Natural killer cell (primary cell): ENCODE data around the gene NDUFB5. TPM values are rescaled to one million over a fixed set of nuclear protein-coding genes. Genes with fewer than 3 reads are reported as not detected.
"Not testable (repeated sequence)": the region's sequence is repeated elsewhere in the genome, so short reads cannot be mapped to it uniquely, and the experiment has no call there.

Experiments used
- ATAC-seq, 3 donors: fragments of 150-1000 bp in 2 of 3; fragments of 200-7000 bp in 1 of 3; cut with Tn5 transposase; 1 replicate in 1 of 3; 2 replicates in 2 of 3; pipeline ENCODE4 v1.10.0; 2021; ENCODE audit warnings: mild to moderate bottlenecking in 2 of 3, moderate library complexity in 2 of 3
- DNase-seq, 2 donors: peaks; one replicate each; pipeline versions ENCODE4 v3.0.0 to v3.0.0-alpha.2; 2013 to 2021; ENCODE audit warnings: mixed read lengths in 1 of 2
- H3K27ac ChIP-seq: one replicate; pipeline ENCODE4 v1.5.1; 2013; ENCODE audit warnings: mild to moderate bottlenecking, low read length
- H3K27me3 ChIP-seq: one replicate; pipeline ENCODE4 v1.6.1; 2013; ENCODE audit warnings: low read length; ENCODE audit not compliant: control insufficient read depth, insufficient read depth
- H3K36me3 ChIP-seq: one replicate; pipeline ENCODE4 v1.6.1; 2013; ENCODE audit warnings: low read length; ENCODE audit not compliant: control insufficient read depth, insufficient read depth
- H3K4me1 ChIP-seq: one replicate; pipeline ENCODE4 v1.6.1; 2013; ENCODE audit warnings: low read length; ENCODE audit not compliant: control insufficient read depth, insufficient read depth
- H3K4me3 ChIP-seq: one replicate; pipeline ENCODE4 v1.5.1; 2013; ENCODE audit warnings: low read length
- H3K9me3 ChIP-seq: one replicate; pipeline ENCODE4 v1.6.1; 2013; ENCODE audit warnings: low read length; ENCODE audit not compliant: control insufficient read depth, insufficient read depth
- H3K27ac Mint-ChIP-seq, 2 donors: one replicate each; pipeline ENCODE4 v1.8.0; 2022; ENCODE audit warnings: mild to moderate bottlenecking in 2 of 2, mixed read lengths in 2 of 2, moderate library complexity in 1 of 2
- H3K27me3 Mint-ChIP-seq, 2 donors: one replicate each; pipeline ENCODE4 v1.8.0; 2022; ENCODE audit warnings: low read depth in 2 of 2, mixed read lengths in 2 of 2
- H3K36me3 Mint-ChIP-seq: one replicate; pipeline ENCODE4 v1.8.0; 2022; ENCODE audit warnings: mixed read lengths
- H3K4me1 Mint-ChIP-seq, 2 donors: one replicate each; pipeline ENCODE4 v1.8.0; 2022; ENCODE audit warnings: mixed read lengths in 2 of 2
- H3K4me3 Mint-ChIP-seq: one replicate; pipeline ENCODE4 v1.8.0; 2022; ENCODE audit warnings: mild to moderate bottlenecking, moderate library complexity, mixed read lengths
- H3K9me3 Mint-ChIP-seq, 2 donors: one replicate each; pipeline ENCODE4 v1.8.0; 2022; ENCODE audit warnings: mixed read lengths in 2 of 2
- WGBS: methylation state at CpG from one replicate; pipeline ENCODE4 v1.1.7; 2013; ENCODE audit warnings: missing lambda C conversion rate; ENCODE audit not compliant: insufficient coverage; 5-methylcytosine and 5-hydroxymethylcytosine counted together
- intact Hi-C: fragments of 100-400 bp; cut with micrococcal nuclease; formaldehyde crosslinking; loops from one replicate; pipeline ENCODE4 v1.14.2; 2022
- total RNA-seq, 4 donors: library from RNA; stranded (reverse); fragments of 120-200 nt in 1 of 4; gene quantifications; one replicate each; pipeline versions ENCODE4 v1.2.3 to v1.2.4, GENCODE V29; 2013 to 2022
- TF ChIP-seq, protein P1 (sequence below): fragments of 200-600 bp; IDR thresholded peaks from one replicate; pipeline ENCODE4 v1.8.0; 2022; ENCODE audit warnings: antibody characterized with exemption

NDUFB5 gene
- total RNA-seq, 3 donors from 2014 or later (not counting 1 experiment from before 2014, with no cell fraction given): 19.0 to 25.4 (median 23.9) TPM

DNA sequence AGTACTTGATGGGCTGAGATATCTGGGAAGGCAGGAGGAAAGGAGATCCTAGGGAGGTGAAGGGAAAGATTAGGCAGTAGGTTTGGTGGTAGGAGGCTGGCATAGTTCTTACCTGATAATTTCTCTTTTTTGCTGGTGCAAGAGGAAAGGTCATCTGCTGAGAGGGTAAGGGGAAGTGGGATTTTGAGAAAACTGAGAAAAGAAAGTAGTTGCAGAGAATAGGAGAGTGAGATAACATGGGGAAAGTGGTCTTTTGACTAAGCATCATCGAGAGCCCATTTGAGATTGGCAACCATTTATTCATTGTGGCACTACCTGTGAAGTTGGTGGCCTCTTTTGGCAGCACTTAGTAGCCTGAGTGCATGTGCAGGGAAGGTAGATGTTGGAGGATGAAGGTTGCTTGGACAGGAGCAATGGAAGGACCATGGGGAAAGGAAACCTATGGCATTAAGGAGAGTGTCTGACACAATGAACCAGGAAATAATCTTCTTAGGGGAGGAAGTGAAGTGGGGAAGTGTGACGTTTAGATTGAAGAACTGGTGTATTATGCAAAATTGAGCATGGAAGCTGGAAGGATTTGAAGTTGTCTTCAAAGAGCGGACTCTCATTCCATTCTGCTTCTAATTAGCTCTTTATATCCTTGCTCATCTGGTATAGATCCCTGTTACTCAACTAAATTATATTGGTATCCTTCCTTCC lies 26.3 kb downstream of the NDUFB5 start:
- no peak overlapping the region for H3K27ac Mint-ChIP-seq
- ATAC-seq (no peak), DNase-seq (no peak)
- no peak overlapping the region for H3K4me3 Mint-ChIP-seq
- H3K27ac ChIP-seq: no peak overlapping the region
- no peaks in the 10 kb centered on the region for H3K9me3 ChIP-seq
- H3K27me3 Mint-ChIP-seq: no peaks in the 10 kb centered on the region
- TF ChIP-seq, protein P1, sequence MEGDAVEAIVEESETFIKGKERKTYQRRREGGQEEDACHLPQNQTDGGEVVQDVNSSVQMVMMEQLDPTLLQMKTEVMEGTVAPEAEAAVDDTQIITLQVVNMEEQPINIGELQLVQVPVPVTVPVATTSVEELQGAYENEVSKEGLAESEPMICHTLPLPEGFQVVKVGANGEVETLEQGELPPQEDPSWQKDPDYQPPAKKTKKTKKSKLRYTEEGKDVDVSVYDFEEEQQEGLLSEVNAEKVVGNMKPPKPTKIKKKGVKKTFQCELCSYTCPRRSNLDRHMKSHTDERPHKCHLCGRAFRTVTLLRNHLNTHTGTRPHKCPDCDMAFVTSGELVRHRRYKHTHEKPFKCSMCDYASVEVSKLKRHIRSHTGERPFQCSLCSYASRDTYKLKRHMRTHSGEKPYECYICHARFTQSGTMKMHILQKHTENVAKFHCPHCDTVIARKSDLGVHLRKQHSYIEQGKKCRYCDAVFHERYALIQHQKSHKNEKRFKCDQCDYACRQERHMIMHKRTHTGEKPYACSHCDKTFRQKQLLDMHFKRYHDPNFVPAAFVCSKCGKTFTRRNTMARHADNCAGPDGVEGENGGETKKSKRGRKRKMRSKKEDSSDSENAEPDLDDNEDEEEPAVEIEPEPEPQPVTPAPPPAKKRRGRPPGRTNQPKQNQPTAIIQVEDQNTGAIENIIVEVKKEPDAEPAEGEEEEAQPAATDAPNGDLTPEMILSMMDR: no peak
- WGBS: 73% methylated on average over 3 of the region's 3 CpGs
- H3K36me3 ChIP-seq: no peaks in the 10 kb centered on the region
- H3K4me1 Mint-ChIP-seq: no peaks in the 10 kb centered on the region
- no peaks in the 10 kb centered on the region for H3K4me1 ChIP-seq
- intact Hi-C loops: no loop called here
- H3K9me3 Mint-ChIP-seq: no peaks in the 10 kb centered on the region
- no peaks in the 10 kb centered on the region for H3K36me3 Mint-ChIP-seq
- H3K4me3 ChIP-seq: no peak overlapping the region
- no peaks in the 10 kb centered on the region for H3K27me3 ChIP-seq

DNA sequence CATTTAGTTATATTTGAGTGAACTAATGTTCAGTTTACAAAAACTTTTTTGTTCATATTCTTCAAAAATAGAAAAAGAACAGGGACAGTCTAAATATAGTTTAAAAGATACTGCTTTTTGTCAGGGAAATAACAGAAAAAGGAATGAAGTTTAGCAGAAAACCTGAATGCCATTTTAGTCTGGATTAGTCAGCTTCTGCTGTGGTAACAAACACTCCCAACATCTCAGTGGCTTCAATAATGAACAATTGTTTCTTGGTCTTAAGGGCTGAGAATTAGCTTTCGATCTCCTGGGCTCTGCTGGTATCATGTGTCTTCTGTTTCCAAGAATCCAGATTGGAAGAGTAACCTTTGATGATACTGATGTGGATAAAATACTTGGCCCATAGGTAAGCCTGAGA lies 35.9 kb downstream of the NDUFB5 start:
- no peak for ATAC-seq
- Mint-ChIP-seq H3K27ac (no peak overlapping the region), H3K9me3 (no peaks in the 10 kb centered on the region), H3K36me3 (no peaks in the 10 kb centered on the region), H3K27me3 (no peaks in the 10 kb centered on the region), H3K4me1 (no peaks in the 10 kb centered on the region), H3K4me3 (no peak overlapping the region)
- Histone ChIP-seq H3K27me3 (no peaks in the 10 kb centered on the region), H3K4me1 (no peaks in the 10 kb centered on the region), H3K36me3 (no peaks in the 10 kb centered on the region), H3K9me3 (no peaks in the 10 kb centered on the region), H3K4me3 (no peak overlapping the region), H3K27ac (no peak overlapping the region)
- intact Hi-C loops: no loop called here
- DNase-seq: no peak
- TF ChIP-seq, protein P1: no peak
- WGBS: 86% methylated on average over 1 of the region's 1 CpG

DNA sequence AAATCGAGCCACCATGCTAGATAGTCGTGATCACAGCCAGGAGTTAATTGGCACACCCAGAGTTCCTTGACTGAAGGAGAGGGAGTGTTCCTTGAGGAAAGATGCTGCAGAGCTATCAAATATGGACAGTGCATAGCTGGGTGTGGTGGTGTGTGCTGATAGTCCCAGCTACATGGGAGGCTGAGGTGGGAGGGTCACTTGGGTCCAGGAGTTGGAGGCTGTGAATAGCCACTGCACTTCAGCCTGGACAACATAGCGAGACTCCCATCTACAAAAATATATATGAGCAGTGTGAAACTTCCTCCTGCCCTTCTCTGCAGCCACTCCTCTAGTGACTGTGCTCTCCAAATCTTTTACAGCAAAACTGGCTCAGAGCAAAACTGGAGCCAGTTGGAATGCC lies 38.3 kb downstream of the NDUFB5 start:
- H3K4me1 Mint-ChIP-seq: no peaks in the 10 kb centered on the region
- no peaks in the 10 kb centered on the region for H3K27me3 ChIP-seq
- no peak overlapping the region for H3K4me3 ChIP-seq
- no peaks in the 10 kb centered on the region for H3K9me3 Mint-ChIP-seq
- H3K4me3 Mint-ChIP-seq: no peak overlapping the region
- no peaks in the 10 kb centered on the region for H3K36me3 Mint-ChIP-seq
- H3K27me3 Mint-ChIP-seq: no peaks in the 10 kb centered on the region
- TF ChIP-seq, protein P1: no peak
- H3K36me3 ChIP-seq: no peaks in the 10 kb centered on the region
- no peak overlapping the region for H3K27ac Mint-ChIP-seq
- intact Hi-C loops: no loop called here
- H3K27ac ChIP-seq: no peak overlapping the region
- no peaks in the 10 kb centered on the region for H3K4me1 ChIP-seq
- no peaks in the 10 kb centered on the region for H3K9me3 ChIP-seq
- no peak for ATAC-seq
- WGBS: 97% methylated on average over 3 of the region's 3 CpGs
- DNase-seq: no peak

DNA sequence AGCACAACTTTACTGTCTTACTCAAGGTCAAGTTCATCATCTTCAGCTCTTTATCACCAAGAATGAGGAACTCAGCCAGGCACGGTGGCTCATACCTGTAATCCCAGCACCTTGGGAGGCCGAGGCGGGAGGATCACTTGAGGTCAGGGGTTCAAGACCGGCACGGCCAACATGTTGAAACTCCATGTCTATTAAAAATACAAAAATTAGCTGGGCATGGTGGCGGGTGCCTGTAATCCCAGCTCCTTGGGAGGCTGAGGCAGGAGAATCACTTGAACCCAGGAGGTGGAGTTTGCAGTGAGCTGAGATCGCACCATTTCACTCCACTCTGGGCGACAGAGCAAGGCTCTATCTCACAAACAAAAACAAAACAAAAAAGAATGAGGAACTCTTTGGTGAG lies 39.2 kb downstream of the NDUFB5 start:
- ATAC-seq, H3K27ac Mint-ChIP-seq, intact Hi-C loops, H3K27me3 Mint-ChIP-seq, H3K27ac ChIP-seq, H3K9me3 ChIP-seq, H3K4me3 ChIP-seq, H3K27me3 ChIP-seq, H3K4me1 ChIP-seq, DNase-seq, H3K36me3 ChIP-seq, H3K4me3 Mint-ChIP-seq, H3K9me3 Mint-ChIP-seq, H3K4me1 Mint-ChIP-seq, H3K36me3 Mint-ChIP-seq: not testable (repeated sequence)
- 95% methylated on average over 6 of the region's 8 CpGs for WGBS
